Osteoblast (primary cell): ENCODE data around the gene RPN2. TPM values are rescaled to one million over a fixed set of nuclear protein-coding genes. Genes with fewer than 3 reads are reported as not detected.

Experiments
- DNase-seq: peaks from one replicate; pipeline ENCODE4 v3.0.0; 2011; ENCODE audit warnings: low spot score, mixed read lengths; ENCODE audit not compliant: insufficient read length; ENCODE audit errors: missing footprints
- H2AFZ ChIP-seq: 2 replicates; pipeline ENCODE4 v1.6.0; 2011; ENCODE audit warnings: mild to moderate bottlenecking, low read length
- H3K27ac ChIP-seq: 2 replicates; pipeline ENCODE4 v1.5.1; 2011; ENCODE audit warnings: mild to moderate bottlenecking, low read depth, low read length, moderate library complexity
- H3K27me3 ChIP-seq: 2 replicates; pipeline ENCODE4 v1.6.0; 2012; ENCODE audit warnings: mild to moderate bottlenecking, control low read depth, inconsistent platforms, low read length, moderate library complexity; ENCODE audit not compliant: insufficient read depth
- H3K36me3 ChIP-seq: 2 replicates; pipeline ENCODE4 v1.5.1; 2011; ENCODE audit warnings: mild to moderate bottlenecking, low read length, control low read depth, moderate library complexity; ENCODE audit not compliant: insufficient read depth
- H3K4me1 ChIP-seq: 2 replicates; pipeline ENCODE4 v1.5.1; 2011; ENCODE audit warnings: mild to moderate bottlenecking, low read length, control low read depth, moderate library complexity; ENCODE audit not compliant: insufficient read depth
- H3K4me2 ChIP-seq: 2 replicates; pipeline ENCODE4 v1.6.0; 2011; ENCODE audit warnings: mild to moderate bottlenecking, low read length; ENCODE audit not compliant: insufficient read depth
- H3K4me3 ChIP-seq: fragments of 200-600 bp; sonication (generic); 3 replicates; pipeline ENCODE4 v1.5.1; 2012; ENCODE audit warnings: mild to moderate bottlenecking, low read length, inconsistent platforms; ENCODE audit not compliant: insufficient read depth
- H3K79me2 ChIP-seq: 2 replicates; pipeline ENCODE4 v1.6.0; 2012; ENCODE audit warnings: mild to moderate bottlenecking, low read length, control low read depth, inconsistent platforms; ENCODE audit not compliant: insufficient read depth
- H3K9me3 ChIP-seq: 2 replicates; pipeline ENCODE4 v1.5.1; 2011; ENCODE audit warnings: low read depth, low read length, control low read depth
- H4K20me1 ChIP-seq: 2 replicates; pipeline ENCODE4 v1.6.0; 2012; ENCODE audit warnings: mild to moderate bottlenecking, low read length, control low read depth; ENCODE audit not compliant: insufficient read depth
- total RNA-seq: library from RNA; depleted of rRNA; stranded (reverse); fragments of >200 nt; gene quantifications from 2 replicates; pipeline ENCODE4 v1.2.3, GENCODE V29; 2012
- TF ChIP-seq, protein P1 (sequence below): IDR thresholded peaks from 2 replicates; pipeline ENCODE4 v1.5.1; 2011; ENCODE audit warnings: mild to moderate bottlenecking, low read depth, low read length, moderate library complexity; ENCODE audit errors: extremely low read depth

Gene RPN2
- total RNA-seq, 1 donor, result 213 TPM

DNA sequence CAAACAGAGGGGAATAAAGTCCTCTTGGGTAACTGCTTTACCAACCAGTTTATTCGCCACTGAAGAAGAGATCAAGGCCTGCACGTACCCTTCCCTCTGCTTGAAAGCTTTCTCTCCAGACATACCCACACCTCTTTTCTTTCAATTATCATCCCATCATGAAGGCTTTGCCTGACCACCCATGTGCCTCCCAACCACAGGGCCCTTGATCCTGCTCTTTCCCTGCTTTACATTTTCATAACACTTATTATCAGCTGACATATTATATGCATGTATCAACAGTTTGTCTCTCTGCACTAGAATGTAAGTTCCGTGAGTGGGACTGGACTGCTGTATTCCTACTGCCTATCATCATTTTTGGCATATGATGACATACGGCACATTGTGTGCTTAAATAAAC lies 20.9 kb upstream of the RPN2 start:
- TF ChIP-seq, protein P1, sequence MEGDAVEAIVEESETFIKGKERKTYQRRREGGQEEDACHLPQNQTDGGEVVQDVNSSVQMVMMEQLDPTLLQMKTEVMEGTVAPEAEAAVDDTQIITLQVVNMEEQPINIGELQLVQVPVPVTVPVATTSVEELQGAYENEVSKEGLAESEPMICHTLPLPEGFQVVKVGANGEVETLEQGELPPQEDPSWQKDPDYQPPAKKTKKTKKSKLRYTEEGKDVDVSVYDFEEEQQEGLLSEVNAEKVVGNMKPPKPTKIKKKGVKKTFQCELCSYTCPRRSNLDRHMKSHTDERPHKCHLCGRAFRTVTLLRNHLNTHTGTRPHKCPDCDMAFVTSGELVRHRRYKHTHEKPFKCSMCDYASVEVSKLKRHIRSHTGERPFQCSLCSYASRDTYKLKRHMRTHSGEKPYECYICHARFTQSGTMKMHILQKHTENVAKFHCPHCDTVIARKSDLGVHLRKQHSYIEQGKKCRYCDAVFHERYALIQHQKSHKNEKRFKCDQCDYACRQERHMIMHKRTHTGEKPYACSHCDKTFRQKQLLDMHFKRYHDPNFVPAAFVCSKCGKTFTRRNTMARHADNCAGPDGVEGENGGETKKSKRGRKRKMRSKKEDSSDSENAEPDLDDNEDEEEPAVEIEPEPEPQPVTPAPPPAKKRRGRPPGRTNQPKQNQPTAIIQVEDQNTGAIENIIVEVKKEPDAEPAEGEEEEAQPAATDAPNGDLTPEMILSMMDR, result no peak
- H3K4me2 ChIP-seq, result no peak overlapping the region

DNA sequence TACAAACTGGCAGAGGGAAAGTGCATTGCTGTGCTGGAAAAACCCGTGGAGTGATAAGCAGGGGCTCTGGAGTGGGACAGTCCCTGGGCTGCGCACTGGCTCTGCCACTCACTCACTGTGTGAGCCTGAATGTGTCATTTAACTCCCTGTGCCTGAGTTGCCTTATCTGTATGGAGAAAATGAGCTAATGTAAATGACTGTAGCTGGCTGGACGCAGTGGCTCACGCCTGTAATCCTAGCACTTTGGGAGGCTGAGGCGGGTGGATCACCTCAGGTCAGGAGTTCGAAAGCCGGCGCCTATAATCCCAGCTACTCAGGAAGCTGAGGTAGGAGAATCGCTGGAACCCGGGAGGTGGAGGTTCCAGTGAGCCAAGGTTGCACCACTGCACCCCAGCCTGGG lies 18.4 kb upstream of the RPN2 start:
- no peaks in the 10 kb centered on the region for H4K20me1 ChIP-seq
- TF ChIP-seq, protein P1, result no peak
- no peak overlapping the region for H2AFZ ChIP-seq

More for the DNA sequence above, 20.9 kb upstream of the RPN2 start:
- H3K9me3 ChIP-seq, result no peaks in the 10 kb centered on the region
- no peaks in the 10 kb centered on the region for H3K36me3 ChIP-seq
- no peak overlapping the region for H3K27ac ChIP-seq
- no peak overlapping the region for H3K4me3 ChIP-seq
- H2AFZ ChIP-seq, result no peak overlapping the region
- peaks cover 5% of the 10 kb centered on the region for H3K27me3 ChIP-seq
- DNase-seq, result no peak
- H3K79me2 ChIP-seq, result no peaks in the 10 kb centered on the region
- no peaks in the 10 kb centered on the region for H4K20me1 ChIP-seq
- H3K4me1 ChIP-seq, result no peaks in the 10 kb centered on the region

DNA sequence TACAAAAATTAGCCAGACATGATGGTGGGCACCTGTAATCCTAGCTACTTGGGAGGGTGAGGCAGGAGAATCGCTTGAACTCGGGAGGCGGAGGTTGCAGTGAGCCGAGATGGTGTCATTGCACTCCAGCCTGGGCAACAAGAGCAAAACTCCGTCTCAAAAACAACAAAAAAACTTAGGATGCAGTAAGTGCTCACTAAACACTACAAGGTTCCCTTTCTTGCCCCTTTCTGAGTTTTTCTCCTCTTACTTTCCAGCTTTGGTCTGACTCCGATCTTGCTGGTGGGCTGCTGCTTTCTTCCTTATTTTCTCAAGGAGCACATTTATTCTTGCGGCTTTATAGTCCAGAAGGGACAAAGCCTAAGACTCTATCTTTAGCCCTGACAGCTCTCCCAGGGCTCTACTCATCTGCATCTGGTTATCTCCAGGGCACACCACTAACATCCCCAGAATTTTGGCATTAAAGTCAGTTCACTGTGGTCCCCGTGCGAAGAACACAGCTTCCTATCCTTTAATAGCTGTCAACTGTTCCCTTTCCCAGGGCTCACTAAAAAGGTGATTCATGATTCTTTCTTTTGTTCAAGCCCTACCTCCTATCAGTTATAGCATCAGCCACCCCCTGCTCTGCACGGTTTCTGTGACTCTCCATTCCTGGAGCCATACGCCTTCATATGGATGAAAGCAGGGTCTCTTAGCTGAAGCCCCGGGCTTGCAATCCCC lies 17.1 kb upstream of the RPN2 start:
- TF ChIP-seq, protein P1, result no peak
- H3K79me2 ChIP-seq, result no peaks in the 10 kb centered on the region
- DNase-seq, result no peak

More for the DNA sequence above, 18.4 kb upstream of the RPN2 start:
- no peak for DNase-seq
- Histone ChIP-seq H3K4me2 (no peak overlapping the region), H3K27ac (no peak overlapping the region), H3K36me3 (no peaks in the 10 kb centered on the region), H3K9me3 (no peaks in the 10 kb centered on the region), H3K4me1 (no peaks in the 10 kb centered on the region), H3K79me2 (no peaks in the 10 kb centered on the region), H3K4me3 (no peak overlapping the region), H3K27me3 (peaks cover 5% of the 10 kb centered on the region)

DNA sequence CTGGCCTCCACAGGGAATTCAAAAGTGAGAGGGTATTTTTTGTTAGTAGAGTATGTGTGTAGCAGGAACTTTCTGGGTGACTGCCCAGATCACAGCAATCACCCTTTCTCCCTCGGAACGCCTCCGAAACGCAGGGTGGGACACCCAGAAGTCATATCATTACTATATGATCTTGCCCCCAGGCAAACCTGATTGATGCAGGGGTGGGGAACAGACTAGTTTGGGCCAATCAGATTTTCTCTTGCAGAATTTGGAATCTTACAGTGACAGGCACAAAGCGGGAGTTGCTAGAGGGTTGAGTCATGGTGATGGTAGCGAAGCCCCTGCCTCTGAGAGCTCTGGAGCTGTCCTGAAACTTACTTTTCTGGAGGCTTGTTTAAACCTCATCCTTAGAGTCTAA lies 16.5 kb upstream of the RPN2 start:
- H3K27me3 ChIP-seq, result peaks cover 5% of the 10 kb centered on the region
- TF ChIP-seq, protein P1, result no peak
- H3K36me3 ChIP-seq, result no peaks in the 10 kb centered on the region
- no peak overlapping the region for H3K4me3 ChIP-seq
- no peak overlapping the region for H2AFZ ChIP-seq
- H3K27ac ChIP-seq, result no peak overlapping the region
- H3K9me3 ChIP-seq, result no peaks in the 10 kb centered on the region
- H3K4me1 ChIP-seq, result no peaks in the 10 kb centered on the region
- no peaks in the 10 kb centered on the region for H4K20me1 ChIP-seq
- H3K79me2 ChIP-seq, result no peaks in the 10 kb centered on the region
- no peak for DNase-seq
- H3K4me2 ChIP-seq, result no peak overlapping the region

More for the DNA sequence above, 17.1 kb upstream of the RPN2 start:
- H3K4me1 ChIP-seq, result no peaks in the 10 kb centered on the region
- H4K20me1 ChIP-seq, result no peaks in the 10 kb centered on the region
- no peak overlapping the region for H2AFZ ChIP-seq
- no peak overlapping the region for H3K4me3 ChIP-seq
- H3K27ac ChIP-seq, result no peak overlapping the region
- no peaks in the 10 kb centered on the region for H3K36me3 ChIP-seq
- H3K27me3 ChIP-seq, result peaks cover 5% of the 10 kb centered on the region
- no peak overlapping the region for H3K4me2 ChIP-seq
- H3K9me3 ChIP-seq, result no peaks in the 10 kb centered on the region
